ES-I3 (cell line): ENCODE measurements around the gene CEMP1.
A peak's percentile ranks its signal among the peaks of the same experiment; 100 is the strongest.
"Not testable (repeated sequence)": the region's sequence is repeated elsewhere in the genome, so short reads cannot be mapped to it uniquely, and the experiment has no call there.

ENCODE experiments used
- H3K36me3 ChIP-seq: 2 replicates; pipeline ENCODE4 v1.6.1; 2013; ENCODE audit warnings: mild to moderate bottlenecking, low read length, control low read depth, moderate library complexity; ENCODE audit not compliant: insufficient read depth
- H3K4me1 ChIP-seq: 2 replicates; pipeline ENCODE4 v1.6.1; 2013; ENCODE audit warnings: mild to moderate bottlenecking, control low read depth, low read length; ENCODE audit not compliant: insufficient read depth
- H3K9ac ChIP-seq: 2 replicates; pipeline ENCODE4 v1.6.1; 2013; ENCODE audit warnings: low read depth, mild to moderate bottlenecking, low read length, moderate library complexity
- H3K9me3 ChIP-seq: 2 replicates; pipeline ENCODE4 v1.6.1; 2013; ENCODE audit warnings: mild to moderate bottlenecking, low read length, moderate library complexity; ENCODE audit not compliant: control insufficient read depth, insufficient read depth

The CEMP1 gene

GRCh38 chr16:2543771-2544170, 12.6 kb upstream of the CEMP1 start:
- H3K4me1 ChIP-seq, H3K9me3 ChIP-seq, H3K9ac ChIP-seq, H3K36me3 ChIP-seq: not testable (repeated sequence)

GRCh38 chr16:2541409-2541808, 10.2 kb upstream of the CEMP1 start:
- H3K36me3 ChIP-seq, H3K9ac ChIP-seq, H3K9me3 ChIP-seq, H3K4me1 ChIP-seq: not testable (repeated sequence)

GRCh38 chr16:2540912-2541311, 9.7 kb upstream of the CEMP1 start:
- not testable (repeated sequence) for H3K9me3 ChIP-seq, H3K36me3 ChIP-seq, H3K9ac ChIP-seq, H3K4me1 ChIP-seq

- H3K36me3 ChIP-seq, H3K4me1 ChIP-seq, H3K9me3 ChIP-seq, H3K9ac ChIP-seq: not testable (repeated sequence)
Measured at GRCh38 chr16:2539845-2540458, 8.7 kb upstream of the CEMP1 start.

GRCh38 chr16:2539192-2539844, 8.1 kb upstream of the CEMP1 start:
- not testable (repeated sequence) for H3K4me1 ChIP-seq, H3K9ac ChIP-seq, H3K9me3 ChIP-seq, H3K36me3 ChIP-seq

GRCh38 chr16:2537451-2538379, 6.5 kb upstream of the CEMP1 start, which contains the start of gene PDPK1:
TSS of gene PDPK1 (plus strand) at chr16:2538021. CDS start at chr16:2538113, 92 bp downstream.
- Histone ChIP-seq H3K4me1 (no peaks in the 10 kb centered on the region), H3K9me3 (no peaks in the 10 kb centered on the region), H3K9ac (peak within 1 kb of the TSS; percentile 72; the same call in 1 of the 2 replicates), H3K36me3 (no peaks in the 10 kb centered on the region)

GRCh38 chr16:2535625-2536013, 4.4 kb upstream of the CEMP1 start:
- H3K36me3 ChIP-seq: no peaks in the 10 kb centered on the region
- no peaks in the 10 kb centered on the region for H3K9me3 ChIP-seq
- H3K9ac ChIP-seq: no peak overlapping the region
- 0 out of 2 replicates have a peak, but pooled peaks cover 5% of the 10 kb centered on the region for H3K4me1 ChIP-seq

- not testable (repeated sequence) for H3K4me1 ChIP-seq, H3K36me3 ChIP-seq, H3K9me3 ChIP-seq, H3K9ac ChIP-seq
Measured at GRCh38 chr16:2534335-2534734, 3.1 kb upstream of the CEMP1 start.

- H3K4me1 ChIP-seq: 0 out of 2 replicates have a peak, but pooled peaks cover 5% of the 10 kb centered on the region
- no peaks in the 10 kb centered on the region for H3K36me3 ChIP-seq
- H3K9ac ChIP-seq: no peak overlapping the region
- H3K9me3 ChIP-seq: no peaks in the 10 kb centered on the region
Measured at GRCh38 chr16:2533912-2534311, 2.7 kb upstream of the CEMP1 start.

- peak overlapping the region; percentile 96; the same call in 1 of the 2 replicates for H3K9ac ChIP-seq
- not testable (repeated sequence) for H3K36me3 ChIP-seq, H3K4me1 ChIP-seq, H3K9me3 ChIP-seq
Measured at GRCh38 chr16:2533142-2533755, 2.0 kb upstream of the CEMP1 start.

- Histone ChIP-seq H3K9me3 (no peaks in the 10 kb centered on the region), H3K36me3 (no peaks in the 10 kb centered on the region), H3K4me1 (0 out of 2 replicates have a peak, but pooled peaks cover 5% of the 10 kb centered on the region), H3K9ac (peak overlapping the region; percentile 96)
Measured at GRCh38 chr16:2532494-2533141, 1.4 kb upstream of the CEMP1 start.

- Histone ChIP-seq H3K9ac (peak overlapping the region; percentile 96), H3K36me3 (no peaks in the 10 kb centered on the region), H3K9me3 (no peaks in the 10 kb centered on the region), H3K4me1 (0 out of 2 replicates have a peak, but pooled peaks cover 5% of the 10 kb centered on the region)
Measured at GRCh38 chr16:2531696-2532493, 687 bp upstream of the CEMP1 start.

GRCh38 chr16:2530629-2531318, 434 bp downstream of the CEMP1 start:
- H3K9me3 ChIP-seq: no peaks in the 10 kb centered on the region
- H3K36me3 ChIP-seq: no peaks in the 10 kb centered on the region
- H3K9ac ChIP-seq: peak overlapping the region; percentile 72
- H3K4me1 ChIP-seq: 0 out of 2 replicates have a peak, but pooled peaks cover 5% of the 10 kb centered on the region
